ENCODE measurements around the gene CLTCL1. TPM values are rescaled to one million over a fixed set of nuclear protein-coding genes. Genes with fewer than 3 reads are reported as not detected.

Gene CLTCL1
- total and polyA plus RNA-seq, 2 donors (not counting 1 experiment from before 2014, with no cell fraction given): 1.0 to 5.5 TPM

GRCh38 chr22:19271856-19272535 is 19.5 kb downstream of the CLTCL1 start:
- TF ChIP-seq CTCF (IDR thresholded peaks at IDR 0.05) (no peak), EZH2 (IDR thresholded peaks at IDR 0.05; ENCODE audit: borderline replicate concordance, insufficient read depth, low read depth, low read length, poor library complexity, severe bottlenecking) (no peak)
- DNase-seq: no peak
- CTCF ChIA-PET: no interaction called here
- H3K27ac Mint-ChIP-seq: no peak overlapping the region
- no peak for ATAC-seq (ENCODE audit: low read depth)
- no peak overlapping the region for H3K4me3 Mint-ChIP-seq
- POLR2A ChIA-PET: no interaction called here
- Histone ChIP-seq H3K27me3 (replicated peaks in 1 of 4; ENCODE audit: control extremely low read depth in 1 of 4, control insufficient read depth in 3 of 4, insufficient read depth in 4 of 4, low read length in 3 of 4) (peaks cover 0 to 1% (median 0%) of the 10 kb centered on the region in 4 experiments), H2AFZ (ENCODE audit: insufficient read depth, low read depth, low read length, poor library complexity, severe bottlenecking) (no peak overlapping the region), H3K27ac (ENCODE audit: low read length in 2 of 2) (no peak overlapping the region), H3K9me3 (ENCODE audit: control extremely low read depth in 1 of 3, control insufficient read depth in 2 of 3, insufficient read depth in 1 of 3, low read length in 2 of 3) (peaks cover 0 to 7% (median 3%) of the 10 kb centered on the region in 3 donors), H3K36me3 (replicated peaks in 1 of 2; ENCODE audit: control extremely low read depth in 1 of 2, control insufficient read depth in 1 of 2, extremely low read depth in 1 of 2, insufficient read depth in 2 of 2, low read length in 1 of 2) (no peaks in the 10 kb centered on the region), H3K4me1 (ENCODE audit: control insufficient read depth in 2 of 2, insufficient read depth in 2 of 2, low read length in 2 of 2) (no peaks in the 10 kb centered on the region), H3K4me2 (replicated peaks; ENCODE audit: low read depth, low read length, poor library complexity, severe bottlenecking) (no peak overlapping the region), H4K20me1 (ENCODE audit: control insufficient read depth, insufficient read depth, low read length, poor library complexity, severe bottlenecking) (no peaks in the 10 kb centered on the region), H3K79me2 (ENCODE audit: control insufficient read depth, insufficient read depth, low read length) (no peaks in the 10 kb centered on the region), H3K4me3 (ENCODE audit: control extremely low read depth in 1 of 5, extremely low read depth in 1 of 5, insufficient read depth in 1 of 5, low read depth in 2 of 5, low read length in 4 of 5) (no peak overlapping the region), H3K9ac (ENCODE audit: low read length) (no peak overlapping the region)
- WGBS (ENCODE audit: insufficient coverage): 89% methylated on average over 9 of the region's 10 CpGs
- no peaks in the 10 kb centered on the region for H3K9me3 Mint-ChIP-seq (ENCODE audit: insufficient read depth)
- intact Hi-C loops (cut with micrococcal nuclease): no loop called here
- no peaks in the 10 kb centered on the region for H3K4me1 Mint-ChIP-seq
- peaks cover 3% of the 10 kb centered on the region for H3K27me3 Mint-ChIP-seq

GRCh38 chr22:19271273-19271855 is 20.2 kb downstream of the CLTCL1 start:
- ChIA-PET POLR2A (no interaction called here), CTCF (interaction anchor here (0.9 to 1.0 kb wide), 2 partner anchors 15 to 94 kb away, joined by 3 to 4 read pairs; no protein-coding TSS in a partner anchor)
- no peak overlapping the region for H3K27ac ChIP-seq (ENCODE audit: low read length in 2 of 2)
- H4K20me1 ChIP-seq (ENCODE audit: control insufficient read depth, insufficient read depth, low read length, poor library complexity, severe bottlenecking): no peaks in the 10 kb centered on the region
- H3K4me3 ChIP-seq (ENCODE audit: control extremely low read depth in 1 of 5, extremely low read depth in 1 of 5, insufficient read depth in 1 of 5, low read depth in 2 of 5, low read length in 4 of 5): no peak overlapping the region
- peaks cover 4 to 9% (median 7%) of the 10 kb centered on the region in 3 donors for H3K9me3 ChIP-seq (ENCODE audit: control extremely low read depth in 1 of 3, control insufficient read depth in 2 of 3, insufficient read depth in 1 of 3, low read length in 2 of 3)
- H3K36me3 ChIP-seq (replicated peaks in 1 of 2; ENCODE audit: control extremely low read depth in 1 of 2, control insufficient read depth in 1 of 2, extremely low read depth in 1 of 2, insufficient read depth in 2 of 2, low read length in 1 of 2): no peaks in the 10 kb centered on the region
- no peak overlapping the region for H3K27ac Mint-ChIP-seq
- TF ChIP-seq CTCF (IDR thresholded peaks at IDR 0.05): no peak
- no peak for TF ChIP-seq EZH2 (IDR thresholded peaks at IDR 0.05; ENCODE audit: borderline replicate concordance, insufficient read depth, low read depth, low read length, poor library complexity, severe bottlenecking)
- no peaks in the 10 kb centered on the region for H3K4me1 Mint-ChIP-seq
- no peak overlapping the region for H3K9ac ChIP-seq (ENCODE audit: low read length)
- peaks cover under 1% of the 10 kb centered on the region for H3K9me3 Mint-ChIP-seq (ENCODE audit: insufficient read depth)
- DNase-seq (no peak), ATAC-seq (ENCODE audit: low read depth) (no peak)
- intact Hi-C loops (cut with micrococcal nuclease): no loop called here
- H3K4me3 Mint-ChIP-seq: no peak overlapping the region
- H3K27me3 Mint-ChIP-seq: peaks cover 3% of the 10 kb centered on the region
- no peaks in the 10 kb centered on the region for H3K79me2 ChIP-seq (ENCODE audit: control insufficient read depth, insufficient read depth, low read length)
- H3K4me2 ChIP-seq (replicated peaks; ENCODE audit: low read depth, low read length, poor library complexity, severe bottlenecking): no peak overlapping the region
- WGBS (ENCODE audit: insufficient coverage): 89% methylated on average over 1 of the region's 4 CpGs
- H3K4me1 ChIP-seq (ENCODE audit: control insufficient read depth in 2 of 2, insufficient read depth in 2 of 2, low read length in 2 of 2): no peaks in the 10 kb centered on the region
- H2AFZ ChIP-seq (ENCODE audit: insufficient read depth, low read depth, low read length, poor library complexity, severe bottlenecking): no peak overlapping the region
- H3K27me3 ChIP-seq (replicated peaks in 1 of 4; ENCODE audit: control extremely low read depth in 1 of 4, control insufficient read depth in 3 of 4, insufficient read depth in 4 of 4, low read length in 3 of 4): no peaks in the 10 kb centered on the region

All from B cell (primary cell).